IMR-90 (cell line): ENCODE results near the gene NARF. TPM values are rescaled to one million over a fixed set of nuclear protein-coding genes. Genes with fewer than 3 reads are reported as not detected.
"Not testable (repeated sequence)": the region's sequence is repeated elsewhere in the genome, so short reads cannot be mapped to it uniquely, and the experiment has no call there.

Source experiments
- ATAC-seq: fragments of 200-7000 bp; cut with Tn5 transposase; 2 replicates; pipeline ENCODE4 v1.9.1; 2020; ENCODE audit warnings: low read depth, mild to moderate bottlenecking, moderate library complexity
- BruUV-seq: library from RNA; stranded (reverse); fragments of 400-500 nt; replicated peaks from 2 replicates; lab custom pipeline; 2021; lab: Mats Ljungman, UMichigan
- CTCF ChIA-PET: fragments of 300-600 bp; formaldehyde crosslinking; extraction: SDS; loops from one replicate; lab custom pipeline; 2021; ENCODE audit warnings: antibody characterized with exemption; lab: Yijun Ruan, JAX
- POLR2A ChIA-PET: fragments of 300-600 bp; sonication (Branson Sonifier 250); formaldehyde crosslinking; loops from one replicate; lab custom pipeline; 2022; ENCODE audit warnings: antibody characterized with exemption; ENCODE audit not compliant: unreplicated experiment; lab: Charles Lee
- DNase-seq: peaks from one replicate; pipeline ENCODE4 v3.0.0; 2013
- H2AFZ ChIP-seq: replicated peaks from 2 replicates; pipeline ENCODE3; 2013; ENCODE audit warnings: low read length, mild to moderate bottlenecking; ENCODE audit not compliant: poor library complexity
- H2AK5ac ChIP-seq: 2 replicates; pipeline ENCODE4 v1.6.1; 2013; ENCODE audit warnings: low read depth, low read length, inconsistent platforms
- H2AK9ac ChIP-seq: replicated peaks from 2 replicates; pipeline ENCODE3; 2013; ENCODE audit warnings: mild to moderate bottlenecking, low read depth, low read length, moderate library complexity; ENCODE audit not compliant: poor library complexity
- H2BK120ac ChIP-seq: 2 replicates; pipeline ENCODE4 v1.6.1; 2013; ENCODE audit warnings: low read depth, low read length, inconsistent platforms
- H2BK15ac ChIP-seq: 3 replicates; pipeline ENCODE4 v1.6.1; 2013; ENCODE audit warnings: low read depth, low read length, inconsistent platforms
- H2BK20ac ChIP-seq: 2 replicates; pipeline ENCODE4 v1.6.1; 2013; ENCODE audit warnings: low read depth, mild to moderate bottlenecking, inconsistent platforms, low read length, moderate library complexity
- H2BK5ac ChIP-seq: 2 replicates; pipeline ENCODE4 v1.6.1; 2013; ENCODE audit warnings: mild to moderate bottlenecking, low read depth, low read length, inconsistent platforms; ENCODE audit not compliant: poor library complexity, severe bottlenecking
- H3K14ac ChIP-seq: replicated peaks from 2 replicates; pipeline ENCODE4 v1.6.1; 2013; ENCODE audit warnings: low read depth, low read length, inconsistent platforms
- H3K18ac ChIP-seq: 2 replicates; pipeline ENCODE4 v1.6.1; 2013; ENCODE audit warnings: low read depth, low read length, control low read depth
- H3K23ac ChIP-seq: 2 replicates; pipeline ENCODE4 v1.6.1; 2013; ENCODE audit warnings: low read depth, low read length, inconsistent platforms
- H3K27ac ChIP-seq: 2 replicates; pipeline ENCODE4 v1.5.1; 2013; ENCODE audit warnings: mild to moderate bottlenecking, control low read depth, low read length; ENCODE audit not compliant: insufficient read depth
- H3K27me3 ChIP-seq: 2 replicates; pipeline ENCODE4 v1.6.1; 2013; ENCODE audit warnings: low read length; ENCODE audit not compliant: control insufficient read depth, insufficient read depth
- H3K36me3 ChIP-seq: 2 replicates; pipeline ENCODE4 v1.6.1; 2013; ENCODE audit warnings: low read length, mixed read lengths; ENCODE audit not compliant: control insufficient read depth, insufficient read depth
- H3K4ac ChIP-seq: 2 replicates; pipeline ENCODE4 v1.6.1; 2013; ENCODE audit warnings: low read depth, low read length, inconsistent platforms
- H3K4me1 ChIP-seq: 2 replicates; pipeline ENCODE4 v1.6.1; 2013; ENCODE audit warnings: low read length, mixed read lengths; ENCODE audit not compliant: control insufficient read depth, insufficient read depth
- H3K4me2 ChIP-seq: 2 replicates; pipeline ENCODE4 v1.6.1; 2013; ENCODE audit warnings: low read depth, mild to moderate bottlenecking, control low read depth, low read length, moderate library complexity
- H3K4me3 ChIP-seq: 2 replicates; pipeline ENCODE4 v1.5.1; 2013; ENCODE audit warnings: low read depth, mild to moderate bottlenecking, control low read depth, low read length, moderate library complexity; ENCODE audit not compliant: insufficient read depth
- H3K56ac ChIP-seq: 2 replicates; pipeline ENCODE4 v1.6.1; 2013; ENCODE audit warnings: low read length, inconsistent platforms; ENCODE audit not compliant: insufficient read depth; ENCODE audit errors: extremely low read depth
- H3K79me1 ChIP-seq, 2 experiments: 2 replicates each; pipeline ENCODE4 v1.6.1; 2013; ENCODE audit warnings: low read length in 2 of 2, inconsistent platforms in 1 of 2, low read depth in 1 of 2
- H3K9ac ChIP-seq: 2 replicates; pipeline ENCODE4 v1.6.1; 2013; ENCODE audit warnings: low read depth, low read length, control low read depth
- H3K9me1 ChIP-seq: 2 replicates; pipeline ENCODE4 v1.6.1; 2013; ENCODE audit warnings: low read length, inconsistent platforms; ENCODE audit not compliant: insufficient read depth
- H3K9me3 ChIP-seq: 2 replicates; pipeline ENCODE4 v1.6.1; 2013; ENCODE audit warnings: low read length; ENCODE audit not compliant: control insufficient read depth, insufficient read depth
- H4K20me1 ChIP-seq: 2 replicates; pipeline ENCODE4 v1.6.1; 2013; ENCODE audit warnings: low read length, inconsistent platforms; ENCODE audit not compliant: insufficient read depth
- H4K5ac ChIP-seq: 2 replicates; pipeline ENCODE4 v1.6.1; 2013; ENCODE audit warnings: mild to moderate bottlenecking, low read depth, low read length, control low read depth
- H4K8ac ChIP-seq, 2 experiments: 2 replicates each; pipeline ENCODE4 v1.6.1; 2013; ENCODE audit warnings: low read depth in 2 of 2, low read length in 2 of 2, control low read depth in 1 of 2, inconsistent platforms in 1 of 2
- H4K91ac ChIP-seq: 2 replicates; pipeline ENCODE4 v1.6.1; 2013; ENCODE audit warnings: low read depth, low read length, inconsistent platforms; ENCODE audit not compliant: insufficient read depth
- MAZ ChIP-seq: IDR thresholded peaks from 2 replicates; pipeline ENCODE4 v1.6.1; 2012; ENCODE audit warnings: low read depth, mild to moderate bottlenecking, low read length, improper control_type of control experiment, moderate library complexity, borderline replicate concordance
- RFX5 ChIP-seq: IDR thresholded peaks from 2 replicates; pipeline ENCODE4 v1.8.0; 2012; ENCODE audit warnings: low read depth, mild to moderate bottlenecking, low read length, moderate library complexity
- WGBS, 2 experiments: methylation state at CpG; one replicate each; pipeline versions ENCODE4 v1.1.5 to v1.1.7; 2013; ENCODE audit warnings: missing lambda C conversion rate in 2 of 2; ENCODE audit not compliant: insufficient read length in 1 of 2; ENCODE audit errors: extremely low coverage in 2 of 2; 5-methylcytosine and 5-hydroxymethylcytosine counted together
- dilution Hi-C: fragments of 300-500 bp; cut with HindIII; formaldehyde crosslinking; loops from one replicate; pipeline ENCODE4 v1.14.3; 2018; ENCODE audit warnings: low sequenced_read_pairs; ENCODE audit not compliant: unreplicated experiment
- in situ Hi-C: fragments of 300-500 bp; cut with MboI; formaldehyde crosslinking; loops from 3 replicates; pipeline ENCODE4 v1.14.3; 2019; ENCODE audit warnings: low sequenced_read_pairs, inconsistent platforms, mixed read lengths
- intact Hi-C: fragments of 100-400 bp; cut with micrococcal nuclease; formaldehyde crosslinking; loops from 2 replicates; pipeline ENCODE4 v1.10.0; 2022
- polyA plus RNA-seq, 3 experiments: library from polyadenylated mRNA; depleted of rRNA; stranded (reverse); fragments of >200 nt; gene quantifications; 2 replicates each; pipeline ENCODE4 v1.2.3, GENCODE V29; 2012; ENCODE audit warnings: low replicate concordance in 1 of 3
- total RNA-seq: library from RNA; depleted of rRNA; stranded (reverse); fragments of >200 nt; gene quantifications from 2 replicates; pipeline ENCODE4 v1.2.3, GENCODE V29; 2012

Gene NARF
- total and polyA plus RNA-seq, 2 of the 4 experiments (the other 2 are of a cell fraction): 83.7 to 94.8 TPM

DNA sequence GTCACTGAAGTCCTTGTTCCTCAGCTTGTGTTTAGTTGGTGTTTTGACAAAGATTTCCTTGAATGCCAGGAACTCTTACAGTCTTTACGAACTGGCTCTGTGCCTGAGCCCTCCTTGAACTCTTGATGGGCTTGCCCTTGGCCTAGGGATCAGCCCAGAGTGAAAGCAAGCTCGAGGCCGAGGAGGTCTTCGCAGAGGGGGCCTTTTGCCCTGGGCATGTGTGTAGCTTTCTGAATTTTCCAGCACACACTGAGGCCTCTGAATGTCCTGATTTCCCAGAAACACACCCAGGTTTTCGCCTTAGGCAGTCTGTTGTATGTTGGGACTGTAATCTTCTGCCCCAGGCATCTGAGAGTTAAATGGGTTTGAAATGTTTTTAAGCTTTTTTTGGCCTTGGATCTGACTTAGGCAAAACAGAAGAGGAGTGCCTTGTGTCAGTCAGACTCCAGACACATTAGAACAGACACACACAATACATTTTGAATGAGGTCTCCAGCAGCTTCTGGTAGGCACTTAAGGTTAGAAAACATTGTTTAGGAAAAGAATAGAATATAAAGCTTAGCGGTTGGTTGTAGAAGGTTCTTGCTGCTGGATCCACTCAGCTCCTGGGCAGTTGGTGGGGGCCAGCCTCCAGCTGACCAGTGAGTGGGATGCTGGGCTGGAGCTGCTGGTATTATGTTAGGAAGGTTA lies 78.1 kb downstream of the NARF start:
- peak; percentile 43 for ATAC-seq
- BruUV-seq: no TSS peak

DNA sequence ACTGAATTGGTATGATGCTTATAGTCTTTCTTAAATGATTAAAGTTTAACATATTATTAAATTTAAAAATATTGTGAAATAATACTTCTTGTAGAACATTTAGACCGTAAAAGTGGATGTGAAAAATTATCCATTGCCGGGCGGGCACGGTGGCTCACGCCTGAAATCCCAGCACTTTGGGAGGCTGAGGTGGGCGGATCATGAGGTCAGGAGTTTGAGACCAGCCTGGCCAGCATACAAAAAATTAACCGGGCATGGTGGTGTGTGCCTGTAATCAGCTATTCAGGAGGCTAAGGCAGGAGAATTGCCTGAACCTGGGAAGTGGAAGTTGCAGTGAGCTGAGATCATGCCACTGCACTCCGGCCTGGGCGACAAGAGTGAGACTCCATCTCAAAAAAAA lies 78.7 kb downstream of the NARF start:
- CTCF ChIA-PET, H3K27me3 ChIP-seq, H3K4ac ChIP-seq, H2AFZ ChIP-seq, intact Hi-C loops, H3K36me3 ChIP-seq, H2BK15ac ChIP-seq, H3K18ac ChIP-seq, H3K14ac ChIP-seq, H4K91ac ChIP-seq, H4K8ac ChIP-seq, dilution Hi-C loops, DNase-seq, H3K4me3 ChIP-seq, H3K23ac ChIP-seq, ATAC-seq, BruUV-seq, H3K9me3 ChIP-seq, H2BK120ac ChIP-seq, H3K56ac ChIP-seq, in situ Hi-C loops, H2AK5ac ChIP-seq, H2AK9ac ChIP-seq, H2BK20ac ChIP-seq: not testable (repeated sequence)
- H3K79me1 ChIP-seq: peaks cover 27 to 90% of the 10 kb centered on the region in 2 experiments
- H3K9ac ChIP-seq: peak overlapping the region; percentile 75; the same call in 1 of the 2 replicates
- H3K4me1 ChIP-seq: peaks cover 15% of the 10 kb centered on the region
- peaks cover 84% of the 10 kb centered on the region for H4K20me1 ChIP-seq
- WGBS, 2 experiments: 90% methylated on average over 2 of the region's 9 CpGs; no CpG with 5 or more reads in 1 of the 2 experiments
- POLR2A ChIA-PET: interaction anchor here (0.6 kb wide), 1 partner anchor 23 kb away, joined by 6 read pairs; no protein-coding TSS in a partner anchor
- peak overlapping the region; percentile 98; the same call in 1 of the 2 replicates for H3K27ac ChIP-seq
- peaks cover 26% of the 10 kb centered on the region for H3K9me1 ChIP-seq
- H2BK5ac ChIP-seq: peak overlapping the region; percentile 88
- peak overlapping the region; percentile 79; the same call in 1 of the 2 replicates for H3K4me2 ChIP-seq
- H4K5ac ChIP-seq: 0 out of 2 replicates have a peak overlapping the region, but pooled peaks have one; percentile 96

More for the DNA sequence above, 78.1 kb downstream of the NARF start:
- in situ Hi-C loops: no loop called here
- intact Hi-C loops: no loop called here
- H3K9me3 ChIP-seq: no peaks in the 10 kb centered on the region
- H3K27ac ChIP-seq: peak overlapping the region; percentile 98
- H2AK9ac ChIP-seq: peak overlapping the region; percentile 76
- peak overlapping the region; percentile 5; the same call in 1 of the 2 replicates for H3K4me3 ChIP-seq
- WGBS, 2 experiments: 40% methylated on average over 1 of the region's 6 CpGs; no CpG with 5 or more reads in 1 of the 2 experiments
- peak overlapping the region; percentile 47 for H3K18ac ChIP-seq
- ChIA-PET POLR2A (interaction anchor here (0.6 kb wide), 1 partner anchor 23 kb away, joined by 6 read pairs; no protein-coding TSS in a partner anchor), CTCF (interaction anchor here (0.6 to 1.1 kb wide), 2 partner anchors 17 to 18 kb away, joined by 3 to 4 read pairs; partner anchors contain the start of gene FOXK2)
- H3K9ac ChIP-seq: peak overlapping the region; percentile 75
- peaks cover 26 to 91% of the 10 kb centered on the region in 2 experiments for H3K79me1 ChIP-seq
- DNase-seq: no peak
- H4K5ac ChIP-seq: peak overlapping the region; percentile 96
- peak overlapping the region; percentile 88 for H2BK5ac ChIP-seq
- H4K8ac ChIP-seq: peak overlapping the region; percentile 17 to 64; a peak in 3 of 4 replicates
- H3K27me3 ChIP-seq: no peaks in the 10 kb centered on the region
- peak overlapping the region; percentile 73 for H3K4ac ChIP-seq
- H3K23ac ChIP-seq: peak overlapping the region; percentile 61
- peak overlapping the region; percentile 8; the same call in 1 of the 2 replicates for H3K56ac ChIP-seq
- H3K36me3 ChIP-seq: no peaks in the 10 kb centered on the region
- peak overlapping the region; percentile 42 for H2BK120ac ChIP-seq
- H4K91ac ChIP-seq: peak overlapping the region; percentile 70
- H3K4me2 ChIP-seq: peak overlapping the region; percentile 79
- peak overlapping the region; percentile 56 for H2AK5ac ChIP-seq
- H2BK15ac ChIP-seq: peak overlapping the region; percentile 16; the same call in 1 of the 3 replicates
- peaks cover 26% of the 10 kb centered on the region for H3K9me1 ChIP-seq
- TF ChIP-seq MAZ: peak; percentile 39; the same call in 1 of the 2 replicates
- no peak for TF ChIP-seq RFX5
- peak overlapping the region; percentile 66 for H3K14ac ChIP-seq
- H4K20me1 ChIP-seq: peaks cover 86% of the 10 kb centered on the region
- H3K4me1 ChIP-seq: peaks cover 15% of the 10 kb centered on the region
- H2AFZ ChIP-seq: no peak overlapping the region
- peak overlapping the region; percentile 24 for H2BK20ac ChIP-seq
- dilution Hi-C loops: no loop called here
